Neural cell (in vitro differentiated cells): ENCODE measurements around the gene HMBS. TPM values are rescaled to one million over a fixed set of nuclear protein-coding genes. Genes with fewer than 3 reads are reported as not detected.

ENCODE experiments used
- H2AFZ ChIP-seq: fragments of 200-600, 300-800 bp; sonication (generic), shearing (Covaris generic); 2 replicates; pipeline ENCODE4 v1.6.0; 2014; ENCODE audit warnings: low read depth, mild to moderate bottlenecking, antibody characterized with exemption, low read length, moderate library complexity
- H3F3A ChIP-seq: fragments of 200-600 bp; shearing (Covaris generic); 2 replicates; pipeline ENCODE4 v1.6.1; 2016; ENCODE audit warnings: mild to moderate bottlenecking, moderate library complexity, mixed read lengths, antibody characterized with exemption, low read length; ENCODE audit not compliant: insufficient read depth, poor library complexity, severe bottlenecking
- H3K27ac ChIP-seq: fragments of 200-600, 300-800 bp; sonication (generic), shearing (Covaris generic); 2 replicates; pipeline ENCODE4 v1.5.1; 2014; ENCODE audit warnings: mild to moderate bottlenecking, low read length, moderate library complexity
- H3K27me3 ChIP-seq: fragments of 300-800, 200-600 bp; sonication (generic), shearing (Covaris generic); 2 replicates; pipeline ENCODE4 v1.6.0; 2014; ENCODE audit warnings: mild to moderate bottlenecking, low read depth, low read length, moderate library complexity; ENCODE audit not compliant: insufficient read depth
- H3K36me3 ChIP-seq: fragments of 300-800, 200-600 bp; sonication (generic), shearing (Covaris generic); 2 replicates; pipeline ENCODE4 v1.5.1; 2014; ENCODE audit warnings: mild to moderate bottlenecking, antibody characterized with exemption, low read length, moderate library complexity; ENCODE audit not compliant: insufficient read depth
- H3K4me2 ChIP-seq: fragments of 300-800, 200-600 bp; sonication (generic), shearing (Covaris generic); 2 replicates; pipeline ENCODE4 v1.6.0; 2014; ENCODE audit warnings: mild to moderate bottlenecking, low read length
- H3K4me3 ChIP-seq: fragments of 300-800, 200-600 bp; sonication (generic), shearing (Covaris generic); 2 replicates; pipeline ENCODE4 v1.5.1; 2014; ENCODE audit warnings: mild to moderate bottlenecking, low read length, moderate library complexity
- H3K79me2 ChIP-seq: fragments of 200-600 bp; shearing (Covaris generic); replicated peaks from 2 replicates; pipeline ENCODE4 v1.6.0; 2014; ENCODE audit warnings: mild to moderate bottlenecking, low read length, moderate library complexity; ENCODE audit not compliant: insufficient read depth
- H3K9ac ChIP-seq: fragments of 300-800, 200-600 bp; sonication (generic), shearing (Covaris generic); 2 replicates; pipeline ENCODE4 v1.6.1; 2016; ENCODE audit warnings: mild to moderate bottlenecking, low read length, mixed read lengths
- H3K9me2 ChIP-seq: fragments of 200-600 bp; shearing (Covaris generic); 2 replicates; pipeline ENCODE4 v1.6.1; 2016; ENCODE audit warnings: mild to moderate bottlenecking, low read length, mixed read lengths; ENCODE audit not compliant: insufficient read depth
- H3K9me3 ChIP-seq: fragments of 200-600, 300-800 bp; sonication (generic), shearing (Covaris generic); 2 replicates; pipeline ENCODE4 v1.6.1; 2016; ENCODE audit warnings: mild to moderate bottlenecking, mixed run types, low read length, moderate library complexity, mixed read lengths
- H4K20me1 ChIP-seq: fragments of 200-600 bp; shearing (Covaris generic); 2 replicates; pipeline ENCODE4 v1.6.1; 2016; ENCODE audit warnings: mild to moderate bottlenecking, mixed run types; ENCODE audit not compliant: insufficient read depth
- CTCF ChIP-seq: fragments of 450-650 bp; IDR thresholded peaks from 2 replicates; pipeline ENCODE4 v1.5.1; 2014; ENCODE audit warnings: antibody characterized with exemption, mild to moderate bottlenecking, moderate library complexity; ENCODE audit not compliant: poor library complexity, severe bottlenecking
- EP300 ChIP-seq: fragments of 450-650 bp; conservative IDR thresholded peaks from 2 replicates; pipeline ENCODE4 v1.6.1; 2014; ENCODE audit warnings: antibody characterized with exemption, mild to moderate bottlenecking, moderate library complexity; ENCODE audit not compliant: poor library complexity, severe bottlenecking
- EZH2 ChIP-seq: fragments of 200-600, 300-800 bp; shearing (Covaris generic), sonication (generic); IDR thresholded peaks from 2 replicates; pipeline ENCODE4 v1.6.1; 2014; ENCODE audit warnings: antibody characterized with exemption, low read length, borderline replicate concordance, mild to moderate bottlenecking; ENCODE audit not compliant: insufficient read depth, poor library complexity, severe bottlenecking
- MXI1 ChIP-seq: fragments of 450-650 bp; conservative IDR thresholded peaks from 2 replicates; pipeline ENCODE4 v1.6.1; 2014; ENCODE audit warnings: antibody characterized with exemption, mild to moderate bottlenecking; ENCODE audit not compliant: poor library complexity, severe bottlenecking
- POLR2AphosphoS5 ChIP-seq: IDR thresholded peaks from 2 replicates; pipeline ENCODE4 v1.6.1; 2012
- RAD21 ChIP-seq: fragments of 450-650 bp; conservative IDR thresholded peaks from 2 replicates; pipeline ENCODE4 v1.6.1; 2014; ENCODE audit warnings: antibody characterized with exemption, mild to moderate bottlenecking, moderate library complexity
- REST ChIP-seq: IDR thresholded peaks from 2 replicates; pipeline ENCODE4 v1.6.1; 2012; ENCODE audit warnings: borderline replicate concordance
- SMC3 ChIP-seq: fragments of 450-650 bp; conservative IDR thresholded peaks from 2 replicates; pipeline ENCODE4 v1.6.1; 2014; ENCODE audit warnings: antibody characterized with exemption, mild to moderate bottlenecking, moderate library complexity; ENCODE audit not compliant: poor library complexity
- TAF1 ChIP-seq: IDR thresholded peaks from 2 replicates; pipeline ENCODE4 v1.6.1; 2012; ENCODE audit warnings: low read depth
- polyA plus RNA-seq: library from polyadenylated mRNA; depleted of rRNA; stranded (reverse); fragments of >200 nt; gene quantifications from 2 replicates; pipeline ENCODE4 v1.2.3, GENCODE V29; 2014

Gene HMBS
- polyA plus RNA-seq, 1 donor from 2014 or later = 15.9 TPM

GRCh38 chr11:119112314-119113020 is 27.8 kb downstream of the HMBS start:
- H3F3A ChIP-seq = no peaks in the 10 kb centered on the region
- no peaks in the 10 kb centered on the region for H3K36me3 ChIP-seq

GRCh38 chr11:119113716-119114115 is 29.0 kb downstream of the HMBS start:
- no peaks in the 10 kb centered on the region for H4K20me1 ChIP-seq
- H3F3A ChIP-seq = no peaks in the 10 kb centered on the region
- H3K36me3 ChIP-seq = no peaks in the 10 kb centered on the region
- H3K79me2 ChIP-seq = no peaks in the 10 kb centered on the region
- no peaks in the 10 kb centered on the region for H3K9me3 ChIP-seq
- H3K9me2 ChIP-seq = no peaks in the 10 kb centered on the region
- no peak overlapping the region for H3K27ac ChIP-seq
- no peak overlapping the region for H3K4me2 ChIP-seq
- H2AFZ ChIP-seq = no peak overlapping the region
- H3K27me3 ChIP-seq = no peaks in the 10 kb centered on the region
- no peak overlapping the region for H3K4me3 ChIP-seq
- H3K9ac ChIP-seq = no peak overlapping the region
- no peak for TF ChIP-seq EZH2
- no peak for TF ChIP-seq RAD21
- no peak for TF ChIP-seq CTCF
- TF ChIP-seq SMC3 = no peak
- TF ChIP-seq TAF1 = no peak
- no peak for TF ChIP-seq REST
- TF ChIP-seq POLR2AphosphoS5 = no peak
- no peak for TF ChIP-seq MXI1
- TF ChIP-seq EP300 = no peak

More at GRCh38 chr11:119112314-119113020, 27.8 kb downstream of the HMBS start:
- TF ChIP-seq EP300 (no peak), RAD21 (no peak), MXI1 (no peak)
- no peaks in the 10 kb centered on the region for H3K79me2 ChIP-seq
- H4K20me1 ChIP-seq = no peaks in the 10 kb centered on the region
- no peak overlapping the region for H3K9ac ChIP-seq
- no peak overlapping the region for H3K4me2 ChIP-seq
- H3K9me2 ChIP-seq = no peaks in the 10 kb centered on the region
- H3K27ac ChIP-seq = no peak overlapping the region
- H3K4me3 ChIP-seq = no peak overlapping the region
- no peaks in the 10 kb centered on the region for H3K9me3 ChIP-seq
- H2AFZ ChIP-seq = no peak overlapping the region
- H3K27me3 ChIP-seq = no peaks in the 10 kb centered on the region
